ENCODE results near the gene MTFR1L.
A peak's percentile ranks its signal among the peaks of the same experiment; 100 is the strongest.
"Not testable (repeated sequence)": the region's sequence is repeated elsewhere in the genome, so short reads cannot be mapped to it uniquely, and the experiment has no call there.

The MTFR1L gene

DNA sequence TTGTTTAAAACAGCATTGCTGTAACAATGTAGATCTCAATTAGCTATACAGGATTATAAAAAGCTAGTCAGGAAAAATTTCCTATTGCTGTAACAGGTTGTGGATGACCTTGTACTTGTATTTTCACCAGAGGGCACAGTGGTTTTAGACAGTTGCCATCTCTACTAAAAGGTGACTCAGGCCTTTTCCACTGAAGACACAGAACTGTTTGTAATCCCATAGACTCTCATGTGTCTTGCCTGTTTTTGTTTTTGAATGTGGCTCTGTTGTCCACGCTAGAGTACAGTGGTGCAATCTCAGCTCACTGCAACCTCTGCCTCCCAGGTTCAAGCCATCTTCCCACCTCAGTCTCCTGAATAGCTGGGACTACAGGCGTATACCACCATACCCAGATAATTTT lies 5.9 kb downstream of the MTFR1L start:
- no peak for DNase-seq (ENCODE audit: low spot score)

DNA sequence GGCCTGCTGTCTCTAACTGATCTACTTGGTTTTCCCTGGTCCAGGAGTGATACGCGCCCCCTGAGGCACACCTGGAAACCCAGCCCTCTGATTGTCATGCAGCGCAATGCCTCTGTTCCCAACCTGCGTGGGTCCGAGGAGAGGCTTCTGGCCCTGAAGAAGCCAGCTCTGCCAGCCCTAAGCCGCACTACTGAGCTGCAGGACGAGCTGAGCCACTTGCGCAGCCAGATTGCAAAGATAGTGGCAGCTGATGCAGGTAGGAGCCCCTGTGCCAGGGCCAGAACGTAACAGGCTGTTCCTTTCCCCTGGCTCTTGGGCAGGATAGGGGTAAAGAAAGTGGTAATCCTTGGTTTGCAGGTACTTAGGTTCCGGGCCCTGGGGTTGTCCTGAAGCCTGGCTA lies 6.8 kb downstream of the MTFR1L start:
- DNase-seq (ENCODE audit: low spot score): no peak

DNA sequence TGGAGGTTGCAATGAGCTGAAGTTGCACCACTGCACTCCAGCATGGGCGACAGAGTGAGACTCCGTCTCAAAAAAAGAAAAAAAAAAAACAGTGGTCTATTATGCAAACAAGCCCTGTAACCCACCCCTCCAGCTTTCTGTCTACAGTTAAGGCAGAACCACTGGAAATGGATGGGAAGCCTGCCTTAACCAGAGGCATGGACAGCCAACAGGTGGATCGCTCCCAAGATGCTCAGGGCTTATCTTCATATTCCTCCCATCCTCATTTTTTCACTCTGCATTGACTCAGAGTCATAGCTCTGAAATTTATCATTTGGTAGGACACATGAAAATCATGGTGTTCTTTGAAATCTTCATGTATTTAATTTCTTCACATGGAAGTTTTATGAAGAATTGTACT lies 8.7 kb downstream of the MTFR1L start:
- no peak for DNase-seq (ENCODE audit: low spot score)

DNA sequence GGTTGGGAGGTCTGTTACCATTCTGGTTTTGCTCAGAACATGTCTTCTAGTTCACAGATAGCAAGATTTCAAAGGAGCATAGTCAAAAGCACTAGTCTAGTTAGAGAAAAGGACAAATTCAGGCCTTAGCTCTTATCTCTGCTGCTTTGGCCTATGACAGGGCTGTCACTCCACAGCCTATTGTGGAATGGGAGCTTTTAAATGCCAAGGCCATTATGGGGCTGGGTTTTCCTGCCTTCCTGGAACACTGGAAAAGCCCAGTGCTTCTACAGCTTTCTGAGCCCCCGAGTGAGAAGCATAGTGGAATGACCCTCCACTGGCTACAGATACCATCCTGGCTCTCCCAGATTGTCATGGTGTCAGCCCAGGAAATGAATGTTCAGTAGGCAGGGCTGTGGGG lies 9.3 kb downstream of the MTFR1L start:
- no peak for DNase-seq (ENCODE audit: low spot score)

DNA sequence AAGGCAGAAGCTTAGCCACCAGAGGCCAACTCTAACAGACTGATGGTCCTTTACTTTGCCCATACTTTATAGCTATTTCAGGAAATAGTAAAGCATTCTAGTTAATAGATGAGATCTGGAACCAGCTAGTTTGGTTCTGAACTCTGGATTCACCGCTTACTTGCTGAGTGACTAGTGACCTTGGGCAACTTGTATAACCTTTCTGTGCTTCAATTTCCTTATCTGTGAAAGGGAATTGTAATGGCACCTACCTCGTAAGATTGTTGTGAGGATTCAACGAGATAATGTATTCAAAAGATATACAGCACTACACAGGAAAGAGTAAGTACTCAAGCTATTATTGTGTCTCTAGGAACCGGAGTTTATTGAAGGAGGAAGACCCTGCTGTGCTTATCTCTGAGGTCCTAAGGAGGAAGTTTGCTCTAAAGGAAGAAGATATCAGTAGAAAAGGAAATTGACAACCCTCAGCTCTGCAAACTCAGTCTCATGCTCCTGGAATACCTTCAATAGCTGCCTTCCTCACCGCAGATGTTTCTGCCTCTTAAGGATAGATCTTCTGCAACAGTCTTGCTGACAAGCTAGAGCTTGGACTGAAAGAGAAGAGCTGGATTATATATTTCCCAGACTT lies 11.9 kb downstream of the MTFR1L start:
- no peak for DNase-seq (ENCODE audit: low spot score)

DNA sequence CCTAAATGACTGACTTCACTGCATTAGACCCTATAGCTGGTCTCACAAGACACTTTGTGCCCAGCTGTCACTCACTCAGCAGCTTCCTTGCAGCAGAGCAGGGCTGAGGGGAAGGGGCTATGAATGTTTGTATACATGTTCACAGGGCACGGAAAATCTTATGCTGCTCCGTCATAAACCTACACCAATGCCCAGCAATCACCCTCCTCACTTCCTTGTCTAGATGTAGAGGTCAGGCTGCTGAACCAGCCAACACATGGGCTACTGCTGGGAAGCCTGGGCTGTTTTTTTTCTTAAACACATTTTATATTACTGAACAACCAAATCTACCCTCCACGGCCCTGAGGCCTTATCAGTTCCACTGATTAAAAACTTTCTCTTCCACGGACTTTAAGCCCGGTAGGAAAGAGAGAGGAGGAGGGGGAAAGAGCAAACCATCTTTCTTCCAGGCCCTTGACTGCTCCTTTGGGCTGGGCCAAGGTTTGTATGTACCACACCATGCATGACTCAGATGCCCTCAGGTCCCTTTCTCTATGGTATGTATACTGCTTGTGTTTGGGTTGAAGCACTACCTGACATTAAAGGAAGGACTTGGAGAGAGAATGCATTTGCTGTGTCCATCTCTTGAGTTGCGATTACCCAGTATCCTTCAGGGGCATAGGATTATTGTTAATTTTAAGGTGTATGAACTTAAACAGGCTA lies 12.7 kb downstream of the MTFR1L start:
- no peak for DNase-seq (ENCODE audit: low spot score)

DNA sequence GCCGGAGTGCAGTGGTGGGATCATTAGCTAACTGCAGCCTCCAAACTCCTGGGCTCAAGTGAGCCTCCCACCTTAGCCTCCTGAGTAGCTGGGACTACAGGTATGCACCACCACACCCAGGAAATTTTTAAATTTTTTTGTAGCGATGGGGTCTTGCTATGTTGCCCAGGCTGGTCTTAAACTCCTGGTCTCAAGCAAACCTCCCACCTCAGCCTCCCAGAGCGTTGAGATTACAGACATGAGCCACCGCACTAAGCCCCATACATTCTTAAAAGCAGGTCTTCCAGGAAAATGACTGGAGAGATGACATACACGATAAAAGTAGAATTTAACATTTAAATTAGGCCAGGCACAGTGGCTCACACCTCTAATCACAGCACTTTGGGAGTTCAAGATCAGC lies 13.4 kb downstream of the MTFR1L start:
- DNase-seq (ENCODE audit: low spot score): no peak

DNA sequence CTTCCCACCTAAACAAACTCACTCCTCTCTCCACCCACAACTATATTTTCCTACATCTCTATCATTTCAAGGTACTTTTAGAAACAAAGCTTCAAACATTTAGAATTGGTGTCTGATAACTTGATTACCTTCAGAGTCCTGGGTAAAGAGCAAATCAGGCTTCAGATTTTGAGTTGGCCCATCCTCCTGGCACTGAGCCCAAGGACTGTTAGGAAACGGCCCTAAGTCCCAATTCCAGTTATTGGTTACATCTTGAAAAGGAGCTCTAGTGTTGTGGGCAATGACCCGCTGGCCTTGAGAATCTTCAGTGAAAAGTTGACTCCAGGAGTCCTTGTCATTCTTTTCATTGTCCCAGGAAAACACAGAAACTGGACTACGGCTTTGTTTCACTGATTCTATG lies 15.1 kb downstream of the MTFR1L start:
- no peak for DNase-seq (ENCODE audit: low spot score)

DNA sequence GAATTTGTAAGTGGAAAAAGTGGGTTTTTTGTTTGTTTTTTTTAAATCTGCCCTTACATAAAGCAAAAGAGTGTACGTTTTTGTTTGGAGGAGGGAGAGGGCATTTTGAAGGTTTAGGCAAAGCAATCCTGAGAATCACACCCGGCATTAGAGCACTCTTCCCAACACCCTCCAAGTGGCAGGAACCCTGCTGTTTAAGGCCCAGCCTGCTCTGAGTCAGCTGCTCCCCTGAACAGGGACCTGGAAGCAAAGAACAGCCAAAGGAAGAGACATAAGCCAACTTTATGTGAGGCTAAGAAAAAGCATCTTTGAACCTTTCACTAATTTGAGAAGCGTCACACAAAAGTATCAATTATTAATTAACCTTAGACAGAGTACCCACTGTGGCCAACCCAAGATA lies 16.9 kb downstream of the MTFR1L start:
- no peak for DNase-seq (ENCODE audit: low spot score)

DNA sequence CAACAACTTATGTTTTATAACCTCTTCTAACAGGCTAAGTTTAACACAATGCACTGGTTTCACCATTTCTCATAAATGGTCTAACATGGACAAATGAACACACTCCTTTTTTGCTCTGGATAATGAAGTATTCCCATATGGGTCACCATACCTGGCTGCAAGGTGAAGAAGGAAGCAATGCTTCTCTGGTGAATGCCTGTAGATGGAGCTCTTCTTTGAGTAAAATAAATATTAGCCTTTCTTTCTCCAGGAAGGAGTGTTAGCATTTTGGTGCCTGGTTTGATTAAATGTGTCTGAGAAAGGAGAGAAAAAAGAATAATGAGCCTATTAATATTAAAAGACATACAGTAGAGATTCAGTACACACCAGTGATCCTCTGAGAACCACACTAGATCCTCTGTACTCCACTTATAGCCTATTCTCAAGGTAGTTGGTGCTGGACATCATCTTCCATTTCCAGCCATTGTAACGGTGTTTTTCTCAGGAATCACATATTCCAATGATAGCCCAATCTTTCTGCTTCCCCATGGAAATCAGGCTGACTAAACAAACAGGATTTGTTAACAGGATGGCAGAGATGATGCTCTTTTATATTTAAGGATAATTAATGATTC lies 17.6 kb downstream of the MTFR1L start:
- peak; percentile 47 for DNase-seq (ENCODE audit: low spot score)

DNA sequence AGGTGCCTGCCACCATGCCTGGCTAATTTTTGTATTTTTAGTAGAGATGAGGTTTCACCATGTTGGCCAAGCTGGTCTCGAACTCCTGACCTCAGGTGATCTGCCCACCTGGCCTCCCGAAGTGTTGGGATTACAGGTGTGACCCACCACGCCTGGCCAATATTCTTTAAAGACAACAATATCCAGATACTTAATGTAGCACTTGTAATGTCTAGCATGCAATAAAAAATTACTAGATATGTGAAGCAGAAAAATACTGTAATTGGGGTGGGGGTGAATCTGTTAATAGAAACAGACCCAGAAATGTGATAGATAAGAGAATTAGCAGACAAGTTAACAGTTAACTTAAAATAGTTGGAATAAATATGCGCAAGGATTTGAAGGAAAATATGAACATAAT lies 20.1 kb downstream of the MTFR1L start:
- DNase-seq (ENCODE audit: low spot score): not testable (repeated sequence)

DNA sequence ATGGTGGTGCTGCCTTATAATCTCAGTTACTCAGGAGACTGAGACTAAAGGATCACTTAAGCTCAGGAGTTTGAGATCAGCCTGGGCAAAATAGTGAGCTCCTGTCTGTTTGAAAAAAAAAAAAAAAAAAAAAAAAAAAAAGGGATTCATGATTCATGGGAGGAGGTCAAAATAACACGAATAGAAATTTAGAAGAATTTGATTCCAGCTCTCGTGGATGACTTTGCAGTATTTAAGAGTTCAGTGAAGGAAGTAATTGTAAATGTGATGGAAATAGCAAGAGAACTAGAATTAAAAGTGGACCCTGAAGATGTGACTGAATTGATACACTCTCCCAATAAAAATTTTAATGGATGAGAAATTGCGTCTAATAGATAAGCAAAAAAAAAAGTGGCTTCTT lies 23.7 kb downstream of the MTFR1L start:
- DNase-seq (ENCODE audit: low spot score): no peak

DNA sequence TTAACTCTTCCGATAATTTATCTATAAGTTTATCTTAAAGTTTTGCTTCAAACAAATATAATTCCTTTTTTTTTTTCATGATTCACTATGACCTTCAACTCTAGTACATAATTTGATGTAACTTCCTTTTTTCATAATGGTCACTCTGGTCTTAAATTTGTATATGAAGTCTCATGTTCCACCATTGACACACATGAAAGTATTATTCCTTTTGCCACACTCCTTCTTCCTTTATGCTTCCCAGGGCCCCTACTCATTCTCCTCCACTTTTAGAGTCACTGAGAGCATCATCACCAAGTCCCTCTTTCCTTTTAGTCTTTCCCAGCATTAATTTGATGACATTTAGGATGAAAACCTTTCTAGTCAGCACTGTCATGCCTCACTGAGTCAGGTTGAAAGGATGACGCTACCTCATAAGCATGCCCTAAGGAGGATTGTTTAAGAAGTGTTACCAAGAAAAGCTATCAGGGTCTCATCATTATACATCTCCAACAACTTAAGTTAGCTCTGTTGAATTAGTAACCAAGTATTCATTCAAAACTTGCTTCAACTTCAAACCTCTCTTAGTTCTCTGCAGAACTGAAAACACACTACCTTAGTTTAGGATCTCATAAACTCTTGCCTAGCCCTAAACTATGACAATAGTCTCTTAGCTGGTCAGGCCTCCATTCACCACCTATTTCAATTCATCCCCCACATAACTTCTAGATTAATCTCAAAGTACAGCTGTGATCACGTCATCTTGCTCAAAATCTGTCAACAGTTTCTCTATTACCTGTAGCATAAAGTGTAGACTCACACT lies 25.0 kb downstream of the MTFR1L start:
- DNase-seq (ENCODE audit: low spot score): peak; percentile 73

DNA sequence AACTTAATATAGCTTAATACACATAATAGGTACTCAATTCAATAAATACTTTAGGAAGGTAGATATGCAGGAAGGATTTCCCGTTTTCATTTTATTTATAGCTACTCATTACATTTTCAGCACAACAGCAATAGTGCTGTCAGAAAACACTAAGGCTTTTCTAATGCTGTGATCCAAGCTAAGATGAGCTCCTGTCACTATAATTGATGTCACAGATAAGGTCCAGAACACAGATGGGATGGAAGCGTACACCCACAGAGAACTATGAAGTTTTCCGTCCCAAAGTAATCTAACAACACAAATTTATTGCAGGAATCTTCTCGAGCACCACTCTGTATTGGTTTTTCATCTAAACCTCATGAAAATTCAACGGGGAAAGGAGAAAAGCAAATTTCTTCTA lies 25.9 kb downstream of the MTFR1L start:
- no peak for DNase-seq (ENCODE audit: low spot score)

DNA sequence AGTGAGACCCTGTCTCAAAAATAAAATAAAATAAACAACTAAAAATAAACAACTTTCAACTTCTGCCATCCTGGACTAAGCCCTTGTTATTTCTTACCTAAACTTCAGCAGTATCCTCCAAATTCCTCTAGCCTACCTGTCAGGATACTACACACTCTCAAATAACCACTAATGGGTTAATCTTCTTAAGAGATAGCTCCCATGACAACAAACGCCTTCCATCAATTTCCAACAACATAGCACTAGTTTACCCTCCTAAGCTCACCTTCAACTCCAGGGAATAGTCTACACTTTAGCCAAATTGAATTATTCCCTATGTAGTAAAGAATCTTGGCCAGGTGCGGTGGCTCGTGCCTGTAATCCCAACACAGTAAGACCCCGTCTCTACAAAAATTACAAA lies 28.2 kb downstream of the MTFR1L start:
- no peak for DNase-seq (ENCODE audit: low spot score)

DNA sequence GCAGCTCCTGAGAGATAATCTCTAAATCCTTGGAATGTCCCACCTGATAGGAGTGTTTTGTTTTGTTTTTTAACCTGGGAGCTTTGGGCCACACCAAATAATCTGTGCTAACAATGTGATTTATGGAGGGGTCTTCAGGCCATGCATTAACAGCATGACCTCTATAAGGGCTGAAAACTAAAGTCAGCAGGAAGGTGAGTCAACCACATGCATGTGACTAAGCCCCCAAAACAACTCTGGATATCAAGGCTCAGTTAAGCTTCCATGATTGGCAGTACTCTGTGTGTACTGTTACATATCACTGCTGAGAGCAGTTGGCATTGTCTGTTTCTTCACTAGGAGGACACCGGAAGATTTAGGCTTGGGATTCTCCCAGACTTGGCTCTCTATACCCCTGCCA lies 28.8 kb downstream of the MTFR1L start:
- DNase-seq (ENCODE audit: low spot score): no peak

DNA sequence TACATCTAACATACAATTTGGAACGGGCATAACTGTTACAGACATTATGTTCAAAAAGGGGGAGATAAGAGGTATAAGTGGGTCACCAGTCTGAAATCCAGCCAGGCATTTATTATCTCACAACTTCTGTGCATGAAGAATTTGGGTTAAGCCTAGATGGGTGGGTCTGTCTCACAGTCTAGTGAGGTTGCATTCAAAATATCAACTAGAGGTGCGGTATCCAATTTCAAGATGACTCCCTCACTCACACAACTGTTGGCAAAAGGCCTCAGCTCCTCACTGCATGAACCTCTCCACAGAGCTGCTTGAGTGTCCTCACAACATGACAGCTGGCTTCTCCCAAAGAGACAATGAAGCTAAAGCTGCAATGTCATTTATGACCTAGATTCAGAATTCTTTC lies 34.8 kb downstream of the MTFR1L start:
- no peak for DNase-seq (ENCODE audit: low spot score)

DNA sequence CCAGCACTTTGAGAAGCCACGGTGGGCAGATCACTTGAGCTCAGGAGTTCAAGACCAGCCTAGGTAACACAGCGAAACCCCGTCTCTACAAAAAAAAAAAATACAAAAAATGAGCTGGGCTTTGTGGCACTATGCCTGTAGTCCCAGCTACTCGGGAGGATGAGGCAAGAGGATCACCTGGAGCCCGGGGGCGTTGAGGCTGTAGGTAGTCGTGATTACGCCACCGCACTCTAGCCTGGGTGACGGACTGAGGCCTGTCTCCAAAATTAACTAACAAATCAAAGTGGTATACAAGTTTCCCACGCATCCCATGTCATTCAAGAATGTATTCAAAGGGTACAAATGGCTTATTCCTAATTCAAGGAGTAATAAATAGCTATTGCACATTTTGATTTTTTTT lies 37.1 kb downstream of the MTFR1L start:
- no peak for DNase-seq (ENCODE audit: low spot score)

DNA sequence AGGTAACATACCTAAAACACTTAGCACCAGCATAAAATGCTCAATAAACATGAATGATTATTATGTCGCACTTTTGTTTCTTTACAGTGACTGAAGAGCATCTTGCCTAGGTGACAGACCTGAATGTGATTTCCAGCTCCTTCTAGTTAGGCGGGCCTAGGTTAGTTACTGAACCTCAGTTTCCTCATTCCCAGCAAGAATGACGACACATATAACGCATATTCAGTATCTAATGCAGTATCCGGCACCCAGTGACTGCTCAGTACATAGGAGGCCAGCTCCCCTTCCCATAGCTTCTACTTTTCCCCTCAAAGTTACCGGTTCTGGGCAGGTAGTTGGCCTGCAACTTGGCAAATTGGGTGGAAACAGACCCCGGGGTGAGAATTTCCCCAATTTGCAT lies 38.7 kb downstream of the MTFR1L start:
- no peak for DNase-seq (ENCODE audit: low spot score)

DNA sequence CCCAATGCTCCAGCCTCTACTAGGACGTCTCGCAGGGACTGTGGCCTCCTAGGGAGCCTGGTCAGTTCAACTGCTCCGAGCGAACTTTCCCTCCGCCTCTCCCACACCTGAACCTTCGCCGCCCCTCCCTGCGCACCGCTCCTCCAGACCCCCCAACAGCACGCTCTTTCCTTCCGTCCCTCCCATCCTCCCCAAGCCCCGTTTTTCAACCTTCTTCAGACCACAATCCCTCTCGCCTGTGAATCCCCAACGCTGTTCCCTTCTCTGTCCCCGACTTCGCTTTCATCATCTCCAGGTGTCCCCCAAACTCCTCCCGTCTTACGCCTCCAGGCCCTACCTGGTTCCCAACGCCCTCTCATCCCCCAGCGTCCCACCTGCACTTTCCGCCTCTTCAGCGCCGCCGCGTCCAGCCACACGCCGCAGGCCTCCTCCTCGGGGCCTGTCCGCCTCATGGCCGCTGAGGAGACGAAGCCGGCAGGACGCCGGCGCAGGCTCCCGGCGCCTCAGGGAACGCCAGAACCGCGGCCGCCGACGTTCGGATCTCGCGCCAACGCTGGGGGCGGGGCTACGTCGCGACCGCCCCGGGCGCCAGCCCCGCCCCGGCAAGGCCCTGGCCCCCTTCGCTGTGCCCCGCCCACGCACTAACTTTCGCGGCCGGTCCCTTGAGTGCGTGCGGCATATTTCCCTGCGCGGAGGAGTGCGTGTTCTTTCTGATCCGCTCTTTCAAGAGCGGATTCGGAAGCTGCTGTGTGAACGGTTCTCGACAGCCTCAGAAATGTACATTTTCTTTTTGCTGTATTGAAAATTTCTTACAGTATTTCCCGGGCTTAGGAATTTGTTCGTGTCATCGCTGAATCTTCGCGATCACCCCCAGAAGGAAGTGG lies 39.4 kb downstream of the MTFR1L start, which contains the start of gene AUNIP:
Gene AUNIP (minus strand): TSS at position 552 of the 884 bp plus-strand sequence. CDS start 100 bp downstream, at position 452.
- DNase-seq (ENCODE audit: low spot score): peak; percentile 90
